ENCODE results near the gene AMMECR1.

- TF ChIP-seq CTCF (IDR thresholded peaks at IDR 0.05) (no peak), POLR2A (IDR thresholded peaks at IDR 0.05) (no peak)
Measured at GRCh38 chrX:110257889-110258288, 60.0 kb downstream of the AMMECR1 start.

Measured in tibial nerve (tissue), 3 donors.